Ovary (tissue), 9 donors: ENCODE measurements around the gene PODXL2. TPM values are rescaled to one million over a fixed set of nuclear protein-coding genes. Genes with fewer than 3 reads are reported as not detected.

ENCODE experiments used
- DNase-seq, 5 donors: peaks; one replicate each; pipeline ENCODE4 v3.0.0-alpha.2; 2019 to 2020
- H3K27ac ChIP-seq, 2 donors: fragments of 200-600 bp; one replicate each; pipeline versions ENCODE4 v1.5.1 to v1.8.0; 2019 to 2022
- H3K27me3 ChIP-seq: fragments of 200-600 bp; one replicate; pipeline ENCODE4 v1.8.0; 2022
- H3K36me3 ChIP-seq: fragments of 200-600 bp; sonication (generic); one replicate; pipeline ENCODE4 v1.5.1; 2019
- H3K4me1 ChIP-seq: one replicate; pipeline ENCODE4 v1.8.1; 2013; ENCODE audit warnings: mild to moderate bottlenecking, moderate library complexity; ENCODE audit not compliant: insufficient read depth
- H3K4me3 ChIP-seq: fragments of 200-600 bp; sonication (generic); one replicate; pipeline ENCODE4 v1.5.1; 2017
- H3K9me3 ChIP-seq, 2 donors: fragments of 200-600 bp in 1 of 2; sonication (generic) in 1 of 2; one replicate each; pipeline versions ENCODE4 v1.5.1 to v1.8.1; 2013 to 2019; ENCODE audit warnings: mild to moderate bottlenecking in 1 of 2, moderate library complexity in 1 of 2
- CTCF ChIP-seq, 3 donors: fragments of 450-650 bp in 2 of 3; fragments of 200-600 bp in 1 of 3; IDR thresholded peaks; one replicate each; pipeline versions ENCODE4 v1.5.1 to v1.8.0; 2016 to 2022; ENCODE audit warnings: antibody characterized with exemption in 3 of 3, mild to moderate bottlenecking in 1 of 3
- EP300 ChIP-seq: sonication (generic); formaldehyde crosslinking; IDR thresholded peaks from one replicate; pipeline ENCODE4 v1.6.1; 2017; ENCODE audit warnings: antibody characterized with exemption
- POLR2A ChIP-seq: fragments of 450-650 bp; IDR thresholded peaks from one replicate; pipeline ENCODE4 v1.6.1; 2017; ENCODE audit warnings: antibody characterized with exemption, mild to moderate bottlenecking, moderate library complexity
- WGBS, 3 donors: extraction: QIAGEN DNeasy Blood & Tissue Kit in 1 of 3; methylation state at CpG; one replicate each; pipeline versions ENCODE4 v1.1.5 to v1.1.7; 2013 to 2017; 5-methylcytosine and 5-hydroxymethylcytosine counted together
- intact Hi-C, 4 donors: fragments of 100-400 bp; cut with DNase I; formaldehyde crosslinking; loops; one replicate each; pipeline versions ENCODE4 v1.11.0 to v1.15.1; 2022 to 2023
- polyA plus RNA-seq, 2 donors: library from polyadenylated mRNA; stranded (reverse); fragments of 200-250 nt in 1 of 2; fragments of 350-450 nt in 1 of 2; fragmentation: Illumina TruSeq in 1 of 2; extraction: RNeasy Lipid Tissue Mini Kit (QIAGEN cat#74804) in 1 of 2; gene quantifications; one replicate each; pipeline ENCODE4 v1.2.3, GENCODE V29; 2013 to 2014
- total RNA-seq, 7 donors: library from RNA; depleted of rRNA in 2 of 7; stranded (reverse); fragments of >200 nt in 2 of 7; fragmentation: NEBNext Ultra II Directional in 3 of 7; extraction: Animal tissue kit (Norgen Biotek cat#: 25700) in 3 of 7; gene quantifications; one replicate each; pipeline versions ENCODE4 v1.1.0 to v1.2.4, GENCODE V29; 2016 to 2023
- donor health status: DM: no; HTN: no; CAD: no; lungs with moderate emphysema.
- donor health status: DM: no; HTN: no; CAD: no.
- donor health status: Bipolar disorder and iron deficiency.
- donor health status: DM: yes; HTN: yes; CAD: no.
- donor health status: DM: no; HTN: no; CAD: no.
- donor health status: DM: yes; HTN: yes; CAD: no.

Gene PODXL2
- total and polyA plus RNA-seq, 9 donors, result 5.3 to 14.3 (median 8.9) TPM

GRCh38 chr3:127665586-127665985 lies 36.6 kb downstream of the PODXL2 start:
- DNase-seq, result no peak
- Histone ChIP-seq H3K27ac (no peak overlapping the region), H3K4me3 (no peak overlapping the region), H3K9me3 (no peaks in the 10 kb centered on the region), H3K36me3 (no peaks in the 10 kb centered on the region), H3K27me3 (no peaks in the 10 kb centered on the region), H3K4me1 (no peaks in the 10 kb centered on the region)
- TF ChIP-seq EP300 (no peak), POLR2A (no peak), CTCF (IDR thresholded peaks at IDR 0.05) (no peak)
- intact Hi-C loops, result no loop called here
- WGBS, 3 donors, result 92 to 98% (median 93%) methylated on average over 3 of the region's 3 CpGs

- H3K9me3 ChIP-seq, result no peaks in the 10 kb centered on the region
- H3K36me3 ChIP-seq, result no peaks in the 10 kb centered on the region
- H3K27ac ChIP-seq, result no peak overlapping the region
- H3K27me3 ChIP-seq, result no peaks in the 10 kb centered on the region
- H3K4me1 ChIP-seq, result peaks cover 4% of the 10 kb centered on the region
- no peak for DNase-seq
- no peak overlapping the region for H3K4me3 ChIP-seq
- intact Hi-C loops, result no loop called here
- 70 to 83% (median 80%) methylated on average over 2 of the region's 2 CpGs for WGBS, 3 donors
- TF ChIP-seq CTCF (IDR thresholded peaks at IDR 0.05) (no peak), POLR2A (no peak), EP300 (no peak)
Measured at GRCh38 chr3:127666676-127667075, 37.7 kb downstream of the PODXL2 start.

- Histone ChIP-seq H3K4me1 (peaks cover 7% of the 10 kb centered on the region), H3K36me3 (no peaks in the 10 kb centered on the region), H3K27ac (no peak overlapping the region), H3K9me3 (no peaks in the 10 kb centered on the region), H3K27me3 (no peaks in the 10 kb centered on the region), H3K4me3 (no peak overlapping the region)
- 81 to 89% (median 84%) methylated on average over 6 of the region's 6 CpGs for WGBS, 3 donors
- TF ChIP-seq POLR2A (no peak), CTCF (IDR thresholded peaks at IDR 0.05) (no peak), EP300 (no peak)
- no peak for DNase-seq
- intact Hi-C loops, result no loop called here
Measured at GRCh38 chr3:127667119-127667681, 38.2 kb downstream of the PODXL2 start.

GRCh38 chr3:127668906-127669305 lies 39.9 kb downstream of the PODXL2 start:
- H3K27ac ChIP-seq, result no peak overlapping the region
- peak in 1 of 5 donors; percentile 7 for DNase-seq
- no peaks in the 10 kb centered on the region for H3K9me3 ChIP-seq
- H3K4me3 ChIP-seq, result no peak overlapping the region
- TF ChIP-seq POLR2A (no peak), EP300 (no peak), CTCF (IDR thresholded peaks at IDR 0.05) (no peak)
- H3K36me3 ChIP-seq, result no peaks in the 10 kb centered on the region
- intact Hi-C loops, result no loop called here
- H3K4me1 ChIP-seq, result peaks cover 7% of the 10 kb centered on the region
- no peaks in the 10 kb centered on the region for H3K27me3 ChIP-seq
- WGBS, 3 donors, result 94 to 95% (median 95%) methylated on average over 7 of the region's 7 CpGs
